GM12878 (cell line): ENCODE results near the gene MTAP. TPM values are rescaled to one million over a fixed set of nuclear protein-coding genes. Genes with fewer than 3 reads are reported as not detected.

ENCODE experiments used
- NBN ChIP-seq: fragments of 450-650 bp; IDR thresholded peaks from 2 replicates; pipeline ENCODE4 v1.6.1; 2016
- RELA ChIP-seq: fragments of 450-650 bp; IDR thresholded peaks from 2 replicates; pipeline ENCODE4 v1.8.0; 2014; ENCODE audit warnings: borderline replicate concordance; ENCODE audit not compliant: partially characterized antibody
- SRF ChIP-seq, 2 experiments: IDR thresholded peaks; 2 replicates each; pipeline ENCODE4 v1.6.1; 2011; ENCODE audit warnings: low read depth in 2 of 2, low read length in 2 of 2, mild to moderate bottlenecking in 1 of 2, moderate library complexity in 1 of 2
- SUPT20H ChIP-seq: IDR thresholded peaks from 2 replicates; pipeline ENCODE4 v1.6.1; 2011; ENCODE audit warnings: low read depth, mild to moderate bottlenecking, low read length, moderate library complexity, borderline replicate concordance; ENCODE audit not compliant: control insufficient read depth
- ZBED1 ChIP-seq: IDR thresholded peaks from 2 replicates; pipeline ENCODE4 v1.6.1; 2016; ENCODE audit warnings: borderline replicate concordance
- polyA plus RNA-seq, 11 experiments: library from polyadenylated mRNA; depleted of rRNA in 4 of 11; unstranded in 6 of 11; stranded (reverse) in 5 of 11; fragments of >200 nt; fragmentation: Nextera tagmentation in 4 of 11; fragmentation: Illumina TruSeq in 1 of 11; extraction: Ambion mirVana in 4 of 11; extraction: Trizol in 1 of 11; gene quantifications; 1 replicate in 1 of 11; 2 replicates in 10 of 11; pipeline versions ENCODE4 v1.2.1 to v1.2.3, GENCODE V29; 2011 to 2016; ENCODE audit warnings: inconsistent platforms in 2 of 11, missing spikeins in 2 of 11, low read depth in 1 of 11
- total RNA-seq, 4 experiments: library from RNA; depleted of rRNA in 3 of 4; stranded (reverse); fragments of >200 nt in 3 of 4; fragmentation: Illumina TruSeq in 1 of 4; extraction: Trizol in 1 of 4; gene quantifications; 2 replicates each; pipeline versions ENCODE4 v1.2.1 to v1.2.3, GENCODE V29; 2013 to 2021
- TF ChIP-seq, protein P1 (sequence below): fragments of 450-650 bp; IDR thresholded peaks from 2 replicates; pipeline ENCODE4 v1.6.1; 2017; ENCODE audit warnings: antibody characterized with exemption, mild to moderate bottlenecking, moderate library complexity
- TF ChIP-seq, protein P2 (sequence below): IDR thresholded peaks from 2 replicates; pipeline ENCODE4 v1.6.1; 2011; ENCODE audit warnings: mild to moderate bottlenecking, low read depth, low read length, moderate library complexity; ENCODE audit not compliant: insufficient replicate concordance
- TF ChIP-seq, protein P3 (sequence below): fragments of 450-650 bp; IDR thresholded peaks from 2 replicates; pipeline ENCODE4 v1.6.1; 2016; ENCODE audit warnings: mild to moderate bottlenecking

The MTAP gene
- total and polyA plus RNA-seq, 10 of the 15 experiments (the other 5 are each of a cell fraction or from before 2014, with no cell fraction given), result 16.4 to 29.9 (median 22.6) TPM

DNA sequence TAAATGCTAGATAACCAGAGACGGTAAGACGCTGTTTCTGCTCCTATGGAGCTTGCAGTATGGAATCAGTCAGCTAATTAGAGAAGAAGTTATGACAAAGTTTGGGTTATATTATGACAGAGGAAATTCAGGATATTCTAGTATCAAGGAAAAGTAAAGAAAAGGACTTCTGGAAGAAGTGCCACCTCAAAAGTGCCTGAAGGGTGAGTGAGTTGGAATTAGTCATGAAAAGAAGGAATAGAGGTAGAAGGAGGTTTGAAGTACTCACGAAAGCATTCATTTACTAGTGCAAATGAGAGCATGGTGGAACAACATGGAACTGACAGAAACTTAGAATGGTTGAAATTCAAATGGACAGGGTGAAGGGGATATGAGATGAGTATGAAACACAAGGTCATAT, 40.4 kb upstream of the MTAP start (continued):
- TF ChIP-seq, protein P1, sequence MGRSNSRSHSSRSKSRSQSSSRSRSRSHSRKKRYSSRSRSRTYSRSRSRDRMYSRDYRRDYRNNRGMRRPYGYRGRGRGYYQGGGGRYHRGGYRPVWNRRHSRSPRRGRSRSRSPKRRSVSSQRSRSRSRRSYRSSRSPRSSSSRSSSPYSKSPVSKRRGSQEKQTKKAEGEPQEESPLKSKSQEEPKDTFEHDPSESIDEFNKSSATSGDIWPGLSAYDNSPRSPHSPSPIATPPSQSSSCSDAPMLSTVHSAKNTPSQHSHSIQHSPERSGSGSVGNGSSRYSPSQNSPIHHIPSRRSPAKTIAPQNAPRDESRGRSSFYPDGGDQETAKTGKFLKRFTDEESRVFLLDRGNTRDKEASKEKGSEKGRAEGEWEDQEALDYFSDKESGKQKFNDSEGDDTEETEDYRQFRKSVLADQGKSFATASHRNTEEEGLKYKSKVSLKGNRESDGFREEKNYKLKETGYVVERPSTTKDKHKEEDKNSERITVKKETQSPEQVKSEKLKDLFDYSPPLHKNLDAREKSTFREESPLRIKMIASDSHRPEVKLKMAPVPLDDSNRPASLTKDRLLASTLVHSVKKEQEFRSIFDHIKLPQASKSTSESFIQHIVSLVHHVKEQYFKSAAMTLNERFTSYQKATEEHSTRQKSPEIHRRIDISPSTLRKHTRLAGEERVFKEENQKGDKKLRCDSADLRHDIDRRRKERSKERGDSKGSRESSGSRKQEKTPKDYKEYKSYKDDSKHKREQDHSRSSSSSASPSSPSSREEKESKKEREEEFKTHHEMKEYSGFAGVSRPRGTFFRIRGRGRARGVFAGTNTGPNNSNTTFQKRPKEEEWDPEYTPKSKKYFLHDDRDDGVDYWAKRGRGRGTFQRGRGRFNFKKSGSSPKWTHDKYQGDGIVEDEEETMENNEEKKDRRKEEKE, result no peak
- TF ChIP-seq RELA (no peak), ZBED1 (no peak), NBN (no peak), SRF (IDR thresholded peaks at IDR 0.05; ENCODE audit: low read depth in 2 of 2, low read length in 2 of 2) (no peak), SUPT20H (no peak)
- TF ChIP-seq, protein P2, sequence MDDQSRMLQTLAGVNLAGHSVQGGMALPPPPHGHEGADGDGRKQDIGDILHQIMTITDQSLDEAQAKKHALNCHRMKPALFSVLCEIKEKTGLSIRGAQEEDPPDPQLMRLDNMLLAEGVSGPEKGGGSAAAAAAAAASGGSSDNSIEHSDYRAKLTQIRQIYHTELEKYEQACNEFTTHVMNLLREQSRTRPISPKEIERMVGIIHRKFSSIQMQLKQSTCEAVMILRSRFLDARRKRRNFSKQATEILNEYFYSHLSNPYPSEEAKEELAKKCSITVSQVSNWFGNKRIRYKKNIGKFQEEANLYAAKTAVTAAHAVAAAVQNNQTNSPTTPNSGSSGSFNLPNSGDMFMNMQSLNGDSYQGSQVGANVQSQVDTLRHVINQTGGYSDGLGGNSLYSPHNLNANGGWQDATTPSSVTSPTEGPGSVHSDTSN, result no peak
- TF ChIP-seq, protein P3, sequence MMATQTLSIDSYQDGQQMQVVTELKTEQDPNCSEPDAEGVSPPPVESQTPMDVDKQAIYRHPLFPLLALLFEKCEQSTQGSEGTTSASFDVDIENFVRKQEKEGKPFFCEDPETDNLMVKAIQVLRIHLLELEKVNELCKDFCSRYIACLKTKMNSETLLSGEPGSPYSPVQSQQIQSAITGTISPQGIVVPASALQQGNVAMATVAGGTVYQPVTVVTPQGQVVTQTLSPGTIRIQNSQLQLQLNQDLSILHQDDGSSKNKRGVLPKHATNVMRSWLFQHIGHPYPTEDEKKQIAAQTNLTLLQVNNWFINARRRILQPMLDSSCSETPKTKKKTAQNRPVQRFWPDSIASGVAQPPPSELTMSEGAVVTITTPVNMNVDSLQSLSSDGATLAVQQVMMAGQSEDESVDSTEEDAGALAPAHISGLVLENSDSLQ, result no peak
